Karpas-422 (cell line): ENCODE data around the gene NLRP3. TPM values are rescaled to one million over a fixed set of nuclear protein-coding genes. Genes with fewer than 3 reads are reported as not detected.
"Not testable (repeated sequence)": the region's sequence is repeated elsewhere in the genome, so short reads cannot be mapped to it uniquely, and the experiment has no call there.

Source experiments
- DNase-seq: peaks from one replicate; pipeline ENCODE4 v3.0.0-alpha.2; 2015
- H2AFZ ChIP-seq: fragments of 200-600 bp; sonication (generic); 2 replicates; pipeline ENCODE4 v1.6.1; 2014; ENCODE audit warnings: antibody characterized with exemption, low read length, mixed read lengths
- H3K27ac ChIP-seq: fragments of 200-600 bp; sonication (generic); 2 replicates; pipeline ENCODE4 v1.5.1; 2014; ENCODE audit warnings: mild to moderate bottlenecking, low read length, moderate library complexity
- H3K27me3 ChIP-seq: fragments of 200-600 bp; sonication (generic); 2 replicates; pipeline ENCODE4 v1.6.1; 2014; ENCODE audit warnings: low read length, mixed read lengths
- H3K36me3 ChIP-seq: fragments of 200-600 bp; sonication (generic); 2 replicates; pipeline ENCODE4 v1.6.1; 2014; ENCODE audit warnings: low read length, mixed read lengths; ENCODE audit not compliant: insufficient read depth
- H3K4me1 ChIP-seq: fragments of 200-600 bp; sonication (generic); 2 replicates; pipeline ENCODE4 v1.6.1; 2014; ENCODE audit warnings: mild to moderate bottlenecking, low read length, mixed read lengths
- H3K4me2 ChIP-seq: fragments of 200-600 bp; sonication (generic); 2 replicates; pipeline ENCODE4 v1.6.1; 2014; ENCODE audit warnings: low read length, low read depth, mild to moderate bottlenecking; ENCODE audit not compliant: poor library complexity, severe bottlenecking
- H3K4me3 ChIP-seq: fragments of 200-600 bp; sonication (generic); 2 replicates; pipeline ENCODE4 v1.5.1; 2014; ENCODE audit warnings: mild to moderate bottlenecking, antibody characterized with exemption, low read length, mixed read lengths
- H3K79me2 ChIP-seq: fragments of 200-600 bp; sonication (generic); 2 replicates; pipeline ENCODE4 v1.6.1; 2014; ENCODE audit warnings: mild to moderate bottlenecking, low read length, mixed read lengths
- H3K9ac ChIP-seq: fragments of 200-600 bp; sonication (generic); 2 replicates; pipeline ENCODE4 v1.6.0; 2014; ENCODE audit warnings: low read length
- H3K9me2 ChIP-seq: fragments of 200-600 bp; sonication (generic), shearing (Covaris generic); replicated peaks from 2 replicates; pipeline ENCODE4 v1.6.0; 2014; ENCODE audit warnings: mild to moderate bottlenecking, low read length, moderate library complexity; ENCODE audit not compliant: insufficient read depth
- H3K9me3 ChIP-seq: fragments of 300-700, 200-600 bp; sonication (generic); 2 replicates; pipeline ENCODE4 v1.6.1; 2014; ENCODE audit warnings: low read length, mixed read lengths
- H4K20me1 ChIP-seq: fragments of 200-600 bp; sonication (generic); 2 replicates; pipeline ENCODE4 v1.6.1; 2014; ENCODE audit warnings: mild to moderate bottlenecking, antibody characterized with exemption, low read length, low read depth; ENCODE audit not compliant: insufficient read depth
- total RNA-seq: library from RNA; depleted of rRNA; stranded (reverse); fragments of >200 nt; shearing (Covaris generic); gene quantifications from 2 replicates; pipeline ENCODE4 v1.2.3, GENCODE V29; 2014; ENCODE audit warnings: low replicate concordance

NLRP3 gene
- total RNA-seq, 1 experiment from 2014 or later = not detected

DNA sequence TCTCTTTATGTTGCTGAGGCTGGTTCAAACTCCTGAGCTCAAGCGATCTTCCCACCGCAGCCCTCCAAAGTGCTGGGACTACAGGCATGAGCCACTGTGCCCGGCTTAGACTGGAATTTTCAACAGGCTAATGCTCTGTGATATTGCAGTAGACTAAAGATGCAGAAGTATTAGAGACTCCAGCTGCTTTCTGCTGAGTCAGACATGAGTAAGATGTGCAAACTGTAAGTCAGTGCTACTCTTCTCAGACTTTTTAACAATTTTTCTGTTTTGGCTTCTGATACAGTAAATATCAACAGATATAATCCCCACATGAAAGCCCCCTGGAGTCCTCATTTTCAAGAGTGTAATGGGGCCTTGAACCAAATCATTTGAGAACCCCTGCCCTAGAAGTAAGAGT lies 29.3 kb upstream of the NLRP3 start:
- Histone ChIP-seq H3K36me3 (no peaks in the 10 kb centered on the region), H3K4me3 (no peak overlapping the region), H2AFZ (no peak overlapping the region), H3K4me1 (peaks cover 12% of the 10 kb centered on the region), H3K27ac (no peak overlapping the region), H3K9me2 (no peaks in the 10 kb centered on the region), H3K79me2 (no peaks in the 10 kb centered on the region), H3K4me2 (no peak overlapping the region), H3K9ac (no peak overlapping the region), H3K27me3 (no peaks in the 10 kb centered on the region), H3K9me3 (no peaks in the 10 kb centered on the region), H4K20me1 (no peaks in the 10 kb centered on the region)
- no peak for DNase-seq

DNA sequence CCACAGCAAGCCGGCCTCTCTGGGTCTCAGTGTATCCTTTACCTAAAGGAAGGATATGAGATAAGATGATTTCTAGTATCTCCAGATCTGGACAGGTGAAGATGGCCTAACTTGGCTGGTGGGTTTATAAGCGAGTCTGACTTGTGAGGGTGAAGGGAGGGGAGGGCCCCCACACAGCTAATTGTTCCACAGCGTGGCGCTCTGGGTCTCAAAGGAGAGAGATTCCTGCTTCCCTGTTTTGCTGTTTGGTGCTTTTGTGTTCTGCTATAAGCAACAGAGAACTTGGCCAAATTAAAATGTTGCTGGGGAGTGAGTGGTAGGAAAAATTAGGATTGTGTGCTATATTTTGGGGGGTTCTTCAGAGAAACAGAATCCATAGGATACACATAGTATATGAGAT lies 28.9 kb upstream of the NLRP3 start:
- no peaks in the 10 kb centered on the region for H3K27me3 ChIP-seq
- H3K4me1 ChIP-seq = peaks cover 12% of the 10 kb centered on the region
- no peak overlapping the region for H2AFZ ChIP-seq
- H3K9ac ChIP-seq = no peak overlapping the region
- H3K36me3 ChIP-seq = no peaks in the 10 kb centered on the region
- no peaks in the 10 kb centered on the region for H4K20me1 ChIP-seq
- no peak overlapping the region for H3K27ac ChIP-seq
- DNase-seq = no peak
- H3K79me2 ChIP-seq = no peaks in the 10 kb centered on the region
- H3K9me3 ChIP-seq = no peaks in the 10 kb centered on the region
- H3K4me3 ChIP-seq = no peak overlapping the region
- no peaks in the 10 kb centered on the region for H3K9me2 ChIP-seq
- no peak overlapping the region for H3K4me2 ChIP-seq

DNA sequence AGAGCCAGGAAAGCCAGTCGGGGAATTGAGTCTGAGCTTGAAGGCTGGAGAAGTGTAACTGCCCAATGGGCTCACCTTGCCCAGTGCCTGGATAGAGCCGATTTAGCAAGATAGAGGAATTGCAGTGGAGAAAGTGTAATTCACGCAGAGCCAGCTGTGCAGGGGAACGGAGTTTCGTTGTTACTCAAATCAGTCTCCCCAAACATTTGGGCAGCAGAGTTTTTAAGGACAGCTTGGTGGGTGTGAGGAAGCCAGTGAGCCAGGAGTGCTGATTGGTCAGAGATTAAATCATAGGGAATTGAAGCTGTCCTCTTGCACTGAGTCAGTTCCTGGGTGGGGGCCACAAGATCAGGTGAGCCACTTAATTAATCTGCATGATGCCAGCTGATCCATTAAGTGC lies 28.4 kb upstream of the NLRP3 start:
- H3K79me2 ChIP-seq = no peaks in the 10 kb centered on the region
- no peak overlapping the region for H3K4me2 ChIP-seq
- no peak for DNase-seq
- H4K20me1 ChIP-seq = no peaks in the 10 kb centered on the region
- no peaks in the 10 kb centered on the region for H3K9me3 ChIP-seq
- peaks cover 12% of the 10 kb centered on the region for H3K4me1 ChIP-seq
- H3K9me2 ChIP-seq = no peaks in the 10 kb centered on the region
- H3K9ac ChIP-seq = no peak overlapping the region
- no peaks in the 10 kb centered on the region for H3K27me3 ChIP-seq
- H3K36me3 ChIP-seq = no peaks in the 10 kb centered on the region
- no peak overlapping the region for H3K4me3 ChIP-seq
- no peak overlapping the region for H3K27ac ChIP-seq
- no peak overlapping the region for H2AFZ ChIP-seq

DNA sequence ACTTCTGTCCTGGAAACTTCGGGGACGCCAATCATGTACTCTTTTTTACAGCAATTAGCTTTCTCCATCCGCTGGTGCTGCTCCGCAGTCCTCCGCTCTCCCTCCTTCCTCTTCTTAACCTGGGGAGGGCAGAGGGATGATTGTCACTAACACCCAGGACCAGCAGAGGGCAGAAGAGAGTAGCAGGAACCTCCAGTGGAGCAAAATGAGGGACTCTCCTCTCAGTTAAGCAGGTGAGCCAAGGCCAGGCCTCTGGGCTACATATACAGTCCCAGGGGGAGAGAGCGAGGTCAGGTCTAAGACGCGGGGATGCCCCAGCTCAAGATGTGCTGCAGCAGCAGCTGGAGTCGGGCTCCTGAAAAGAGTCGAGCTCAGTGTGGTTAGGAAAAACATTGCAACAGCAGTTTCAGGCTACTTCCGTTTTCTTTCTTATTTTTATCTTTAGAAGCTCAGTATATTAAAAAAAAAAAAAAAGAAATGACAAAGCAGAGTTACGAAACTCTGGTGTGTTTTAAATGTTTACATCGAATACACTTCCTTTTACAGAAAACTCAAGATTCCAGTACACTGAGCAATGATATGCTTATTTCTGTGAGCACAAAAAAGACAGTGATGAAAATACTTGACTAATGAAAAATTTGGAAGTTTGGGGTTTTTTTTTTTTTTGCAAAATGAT lies 25.7 kb upstream of the NLRP3 start:
- Histone ChIP-seq H3K9me2 (no peaks in the 10 kb centered on the region), H3K4me3 (peak overlapping the region; percentile 25), H3K4me2 (peak overlapping the region; percentile 58), H4K20me1 (no peaks in the 10 kb centered on the region), H3K79me2 (no peaks in the 10 kb centered on the region), H3K27me3 (no peaks in the 10 kb centered on the region), H3K9me3 (no peaks in the 10 kb centered on the region), H3K27ac (no peak overlapping the region), H3K36me3 (no peaks in the 10 kb centered on the region), H3K9ac (no peak overlapping the region), H3K4me1 (peaks cover 12% of the 10 kb centered on the region), H2AFZ (peak overlapping the region; percentile 64)
- peak; percentile 88 for DNase-seq

DNA sequence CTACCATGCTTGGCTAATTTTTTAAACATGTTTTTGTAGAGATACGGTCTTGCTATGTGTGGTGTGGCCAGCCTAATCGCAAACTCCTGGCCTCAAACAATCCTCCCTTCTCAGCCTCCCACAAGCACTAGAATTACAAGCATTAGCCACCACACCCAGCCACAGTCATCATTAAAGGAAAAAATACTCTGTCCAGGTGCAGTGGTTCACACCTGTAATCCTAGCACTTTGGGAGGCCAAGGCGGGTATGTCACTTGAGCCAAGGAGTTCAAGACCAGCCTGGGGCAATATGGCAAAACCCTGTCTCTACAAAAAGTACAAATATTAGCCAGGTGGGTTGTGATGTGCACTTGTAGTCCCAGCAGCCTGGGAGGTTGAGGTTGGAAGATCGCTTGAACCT lies 25.0 kb upstream of the NLRP3 start:
- H3K27ac ChIP-seq = no peak overlapping the region
- no peaks in the 10 kb centered on the region for H3K79me2 ChIP-seq
- no peak overlapping the region for H3K4me3 ChIP-seq
- H3K36me3 ChIP-seq = no peaks in the 10 kb centered on the region
- no peaks in the 10 kb centered on the region for H3K9me3 ChIP-seq
- H3K4me2 ChIP-seq = no peak overlapping the region
- H3K27me3 ChIP-seq = no peaks in the 10 kb centered on the region
- peaks cover 12% of the 10 kb centered on the region for H3K4me1 ChIP-seq
- no peak overlapping the region for H3K9ac ChIP-seq
- DNase-seq = no peak
- H4K20me1 ChIP-seq = no peaks in the 10 kb centered on the region
- no peak overlapping the region for H2AFZ ChIP-seq
- H3K9me2 ChIP-seq = no peaks in the 10 kb centered on the region

DNA sequence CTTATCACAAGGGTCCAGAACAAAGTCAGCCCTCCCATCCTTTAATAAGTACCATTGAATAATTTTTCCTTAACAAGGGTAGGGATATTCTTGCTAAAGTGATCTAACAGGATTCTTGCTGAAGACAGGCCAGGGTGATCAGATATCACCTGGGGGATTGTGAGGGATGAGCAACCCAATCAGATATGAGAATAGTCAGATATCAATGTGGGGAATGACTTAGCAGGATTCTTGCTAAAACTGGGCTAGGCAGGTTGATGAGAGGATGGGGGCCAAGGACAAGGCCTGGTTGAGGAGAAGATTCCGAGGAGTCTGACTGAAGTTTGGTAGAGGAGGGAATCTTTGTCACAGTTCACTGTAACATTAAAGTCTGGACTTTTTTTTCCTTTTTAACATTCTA lies 23.9 kb upstream of the NLRP3 start:
- H3K4me1 ChIP-seq = peaks cover 12% of the 10 kb centered on the region
- H3K9ac ChIP-seq = no peak overlapping the region
- H3K4me2 ChIP-seq = no peak overlapping the region
- no peak overlapping the region for H3K4me3 ChIP-seq
- no peak overlapping the region for H3K27ac ChIP-seq
- H3K36me3 ChIP-seq = no peaks in the 10 kb centered on the region
- H3K9me3 ChIP-seq = no peaks in the 10 kb centered on the region
- H3K79me2 ChIP-seq = no peaks in the 10 kb centered on the region
- H4K20me1 ChIP-seq = no peaks in the 10 kb centered on the region
- no peaks in the 10 kb centered on the region for H3K27me3 ChIP-seq
- no peak overlapping the region for H2AFZ ChIP-seq
- no peaks in the 10 kb centered on the region for H3K9me2 ChIP-seq
- DNase-seq = no peak

DNA sequence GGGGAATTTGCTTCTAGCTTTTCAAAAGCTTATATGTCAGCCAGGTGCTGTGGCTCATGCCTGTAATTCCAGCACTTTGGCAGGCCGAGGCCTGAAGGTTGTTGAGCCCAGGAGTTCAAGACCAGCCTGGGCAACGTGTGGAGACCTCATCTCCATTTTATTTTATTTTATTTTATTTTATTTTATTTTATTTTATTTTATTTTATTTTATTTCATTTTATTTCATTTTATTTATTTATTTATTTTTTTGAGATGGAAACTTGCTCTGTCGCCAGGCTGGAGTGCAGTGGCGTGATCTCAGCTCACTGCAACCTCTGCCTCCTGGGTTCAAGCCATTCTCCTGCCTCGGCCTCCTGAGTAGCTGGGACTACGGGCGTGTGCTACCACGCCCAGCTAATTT lies 20.9 kb upstream of the NLRP3 start:
- H3K27ac ChIP-seq, H3K9me2 ChIP-seq, H3K4me3 ChIP-seq, H4K20me1 ChIP-seq, H3K9me3 ChIP-seq, H3K4me2 ChIP-seq, H3K27me3 ChIP-seq, H3K36me3 ChIP-seq, H3K9ac ChIP-seq, H3K79me2 ChIP-seq, H2AFZ ChIP-seq, H3K4me1 ChIP-seq, DNase-seq: not testable (repeated sequence)

DNA sequence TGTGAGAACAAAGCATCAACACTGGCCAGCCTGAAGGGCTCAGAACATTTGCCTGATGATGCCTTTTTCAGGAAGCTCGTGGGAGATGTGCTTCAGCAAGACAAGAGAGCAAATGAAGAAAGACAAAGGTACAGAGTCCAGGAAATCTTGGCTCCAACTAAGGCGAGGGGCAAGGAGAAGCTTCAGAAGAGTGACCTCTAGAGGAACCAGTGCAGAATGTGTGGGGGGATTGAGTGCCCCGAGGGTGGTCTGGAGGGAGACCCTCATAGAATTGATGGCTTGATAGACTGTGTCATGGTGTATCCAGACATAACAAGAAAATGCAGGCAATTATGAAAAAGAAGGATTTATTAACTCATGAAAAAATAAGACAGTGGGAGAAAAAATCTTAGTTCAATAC lies 15.3 kb upstream of the NLRP3 start:
- Histone ChIP-seq H3K36me3 (no peaks in the 10 kb centered on the region), H3K9me3 (no peaks in the 10 kb centered on the region), H3K9ac (no peak overlapping the region), H3K9me2 (no peaks in the 10 kb centered on the region), H3K4me1 (no peaks in the 10 kb centered on the region), H3K79me2 (no peaks in the 10 kb centered on the region), H3K27me3 (no peaks in the 10 kb centered on the region), H4K20me1 (no peaks in the 10 kb centered on the region), H2AFZ (no peak overlapping the region), H3K4me2 (no peak overlapping the region), H3K4me3 (no peak overlapping the region), H3K27ac (no peak overlapping the region)
- no peak for DNase-seq
